AG10803 (cell line): Measurements from ENCODE around the gene CHST2.

ENCODE experiments used
- DNase-seq: peaks from one replicate; pipeline ENCODE4 v3.0.0; 2010; ENCODE audit warnings: low read depth
- H3K4me3 ChIP-seq: 2 replicates; pipeline ENCODE4 v1.5.1; 2011; ENCODE audit warnings: mild to moderate bottlenecking, low read length, control low read depth
- CTCF ChIP-seq: conservative IDR thresholded peaks from 2 replicates; pipeline ENCODE4 v1.5.1; 2011; ENCODE audit warnings: mild to moderate bottlenecking, low read length, control low read depth, inconsistent platforms

CHST2 gene

GRCh38 chr3:143137435-143138036, 18.0 kb downstream of the CHST2 start:
- no peak overlapping the region for H3K4me3 ChIP-seq
- no peak for DNase-seq
- no peak for TF ChIP-seq CTCF

GRCh38 chr3:143138953-143139352, 19.4 kb downstream of the CHST2 start:
- DNase-seq, result no peak
- TF ChIP-seq CTCF, result no peak
- H3K4me3 ChIP-seq, result no peak overlapping the region

- TF ChIP-seq CTCF, result no peak
- no peak overlapping the region for H3K4me3 ChIP-seq
- DNase-seq, result no peak
These were observed 20.2 kb downstream of the CHST2 start for GRCh38 chr3:143139762-143140161.

GRCh38 chr3:143140550-143140949, 21.0 kb downstream of the CHST2 start:
- TF ChIP-seq CTCF, result no peak
- no peak for DNase-seq
- no peak overlapping the region for H3K4me3 ChIP-seq

DNA sequence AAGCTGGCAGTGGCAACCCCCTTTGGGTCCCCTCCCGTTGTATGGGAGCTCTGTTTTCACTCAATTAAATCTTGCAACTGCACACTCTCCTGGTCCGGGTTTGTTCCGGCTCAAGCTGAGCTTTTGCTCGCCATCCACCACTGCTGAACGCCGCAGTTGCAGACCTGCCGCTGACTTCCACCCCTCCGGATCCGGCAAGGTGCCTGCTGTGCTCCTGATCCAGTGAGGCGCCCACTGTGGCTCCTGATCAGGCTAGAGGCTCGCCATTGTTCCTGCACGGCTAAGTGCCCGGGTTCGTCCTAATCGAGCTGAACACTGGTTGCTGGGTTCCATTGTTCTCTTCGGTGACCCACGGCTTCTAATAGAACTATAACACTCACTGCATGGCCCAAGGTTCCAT, 22.8 kb downstream of the CHST2 start:
- no peak for TF ChIP-seq CTCF
- DNase-seq, result no peak

GRCh38 chr3:143145906-143146305, 26.3 kb downstream of the CHST2 start:
- DNase-seq, result no peak
- no peak overlapping the region for H3K4me3 ChIP-seq
- no peak for TF ChIP-seq CTCF

More for the DNA sequence above, 22.8 kb downstream of the CHST2 start:
- no peak overlapping the region for H3K4me3 ChIP-seq

DNA sequence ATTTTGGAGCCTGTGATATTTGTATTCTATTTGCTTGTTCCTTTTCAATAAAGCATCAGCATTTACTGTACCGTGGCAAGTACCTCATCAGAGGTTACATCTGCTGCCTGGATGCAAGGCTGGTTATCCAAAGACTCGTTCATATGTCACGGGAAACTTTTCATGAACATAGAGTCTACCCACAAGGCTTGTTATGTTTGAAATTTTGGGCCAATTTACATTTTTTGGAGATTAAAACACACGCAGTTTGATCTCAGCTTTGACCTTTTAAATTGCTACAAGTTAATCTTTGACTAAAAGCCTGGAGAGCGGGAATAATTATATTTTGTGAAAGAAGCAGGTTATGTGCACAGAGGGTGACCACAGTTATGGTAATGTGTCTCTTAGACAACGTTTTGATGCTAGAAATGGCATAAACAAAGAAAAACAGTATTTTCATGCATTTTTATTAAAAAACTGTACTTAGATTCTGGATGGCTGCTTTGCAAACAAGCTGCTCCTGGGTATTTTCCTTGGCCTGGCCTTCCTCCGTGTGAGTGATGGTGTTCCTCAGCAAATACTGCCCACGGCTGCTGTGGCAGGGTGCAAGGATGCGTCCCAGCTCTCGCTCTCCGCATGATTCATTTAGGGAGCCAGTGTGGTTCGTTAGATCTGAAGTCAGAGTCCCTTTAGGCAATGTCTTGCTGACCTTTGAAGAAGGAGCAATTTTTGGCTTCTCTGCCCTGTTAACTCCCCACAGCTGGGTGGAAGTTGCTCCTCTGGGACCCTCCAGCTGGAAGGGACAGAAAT, 27.1 kb downstream of the CHST2 start:
- H3K4me3 ChIP-seq, result no peak overlapping the region
- DNase-seq, result no peak
- no peak for TF ChIP-seq CTCF
